Tibial artery (tissue), 4 donors: ENCODE results near the gene NCKAP1.
"Not testable (repeated sequence)": the region's sequence is repeated elsewhere in the genome, so short reads cannot be mapped to it uniquely, and the experiment has no call there.

Experiments used
- DNase-seq, 2 donors: peaks; one replicate each; pipeline ENCODE4 v3.0.0-alpha.2; 2019
- H3K27ac ChIP-seq, 2 donors: fragments of 200-600 bp; sonication (generic) in 1 of 2; 1 replicate in 1 of 2; 2 replicates in 1 of 2; pipeline ENCODE4 v1.5.1; 2018 to 2019; ENCODE audit warnings: mild to moderate bottlenecking in 1 of 2
- H3K27me3 ChIP-seq, 2 donors: fragments of 200-600 bp; sonication (generic) in 1 of 2; one replicate each; pipeline versions ENCODE4 v1.5.1 to v1.6.0; 2016 to 2019
- H3K36me3 ChIP-seq, 3 donors: fragments of 200-600 bp; sonication (generic) in 2 of 3; one replicate each; pipeline ENCODE4 v1.5.1; 2016 to 2019; ENCODE audit warnings: mild to moderate bottlenecking in 2 of 3
- H3K4me1 ChIP-seq, 4 donors: fragments of 200-600 bp; sonication (generic) in 2 of 4; 1 replicate in 3 of 4; 2 replicates in 1 of 4; pipeline ENCODE4 v1.5.1; 2016 to 2019
- H3K4me3 ChIP-seq, 2 donors: fragments of 200-600 bp; sonication (generic) in 1 of 2; 1 replicate in 1 of 2; 2 replicates in 1 of 2; pipeline ENCODE4 v1.5.1; 2018 to 2019; ENCODE audit warnings: mild to moderate bottlenecking in 2 of 2
- H3K9me3 ChIP-seq, 3 donors: fragments of 200-600 bp; sonication (generic) in 1 of 3; one replicate each; pipeline ENCODE4 v1.5.1; 2016 to 2019
- CTCF ChIP-seq, 2 experiments: fragments of 200-600 bp in 1 of 2; fragments of 450-650 bp in 1 of 2; IDR thresholded peaks; one replicate each; pipeline ENCODE4 v1.5.1; 2017 to 2019; ENCODE audit warnings: antibody characterized with exemption in 2 of 2, mild to moderate bottlenecking in 1 of 2, moderate library complexity in 1 of 2
- intact Hi-C: fragments of 100-400 bp; cut with DNase I; formaldehyde crosslinking; loops from one replicate; pipeline ENCODE4 v1.15.0; 2023; ENCODE audit warnings: low total_unique reads

NCKAP1 gene

GRCh38 chr2:182982941-182983340 is 55.3 kb downstream of the NCKAP1 start:
- Histone ChIP-seq H3K4me1 (no peaks in the 10 kb centered on the region), H3K27ac (peak overlapping the region in 1 of 2 donors; percentile 24), H3K36me3 (peaks cover 57 to 59% (median 59%) of the 10 kb centered on the region in 3 donors), H3K4me3 (no peak overlapping the region), H3K9me3 (no peaks in the 10 kb centered on the region), H3K27me3 (no peaks in the 10 kb centered on the region)
- TF ChIP-seq CTCF (IDR thresholded peaks at IDR 0.05), result no peak
- intact Hi-C loops, result loop anchor here (10.0 kb wide), 1 partner anchor 218 kb away; no protein-coding TSS in a partner anchor
- DNase-seq, result no peak

GRCh38 chr2:182981475-182981874 is 56.8 kb downstream of the NCKAP1 start:
- H3K27ac ChIP-seq, H3K9me3 ChIP-seq, H3K4me1 ChIP-seq, H3K27me3 ChIP-seq, DNase-seq, H3K4me3 ChIP-seq: not testable (repeated sequence)
- H3K36me3 ChIP-seq, result peaks cover 55 to 65% (median 63%) of the 10 kb centered on the region in 3 donors
- intact Hi-C loops, result loop anchor here (10.0 kb wide), 1 partner anchor 217 kb away; no protein-coding TSS in a partner anchor

- no peak for TF ChIP-seq CTCF (IDR thresholded peaks at IDR 0.05)
- Histone ChIP-seq H3K9me3 (no peaks in the 10 kb centered on the region), H3K4me3 (no peak overlapping the region), H3K36me3 (peaks cover 59 to 63% (median 59%) of the 10 kb centered on the region in 3 donors), H3K4me1 (peaks cover 0 to 3% (median 0%) of the 10 kb centered on the region in 4 donors), H3K27ac (no peak overlapping the region), H3K27me3 (no peaks in the 10 kb centered on the region)
- DNase-seq, result no peak
- intact Hi-C loops, result loop anchor here (10.0 kb wide), 1 partner anchor 216 kb away; no protein-coding TSS in a partner anchor
Measured at GRCh38 chr2:182980652-182981051, 57.6 kb downstream of the NCKAP1 start.

- intact Hi-C loops, result loop anchor here (10.0 kb wide), 1 partner anchor 215 kb away; no protein-coding TSS in a partner anchor
- Histone ChIP-seq H3K36me3 (peaks cover 54 to 60% (median 54%) of the 10 kb centered on the region in 3 donors), H3K9me3 (no peaks in the 10 kb centered on the region), H3K4me3 (no peak overlapping the region), H3K4me1 (peaks cover 0 to 8% (median 2%) of the 10 kb centered on the region in 4 donors), H3K27me3 (no peaks in the 10 kb centered on the region), H3K27ac (no peak overlapping the region)
- peak; percentile 52 to 62 for TF ChIP-seq CTCF (IDR thresholded peaks at IDR 0.05)
- no peak for DNase-seq
Measured at GRCh38 chr2:182980115-182980514, 58.1 kb downstream of the NCKAP1 start.

- H3K4me1 ChIP-seq, result peaks cover 0 to 26% (median 2%) of the 10 kb centered on the region in 4 donors
- DNase-seq, result no peak
- no peak overlapping the region for H3K27ac ChIP-seq
- TF ChIP-seq CTCF (IDR thresholded peaks at IDR 0.05), result no peak
- no peaks in the 10 kb centered on the region for H3K27me3 ChIP-seq
- no peak overlapping the region for H3K4me3 ChIP-seq
- no peaks in the 10 kb centered on the region for H3K9me3 ChIP-seq
- peaks cover 32 to 44% (median 34%) of the 10 kb centered on the region in 3 donors for H3K36me3 ChIP-seq
- intact Hi-C loops, result loop anchor here (10.0 kb wide), 1 partner anchor 193 kb away; no protein-coding TSS in a partner anchor
Measured at GRCh38 chr2:182977463-182977862, 60.8 kb downstream of the NCKAP1 start.

GRCh38 chr2:182973441-182974352 is 64.6 kb downstream of the NCKAP1 start:
- no peak overlapping the region for H3K4me3 ChIP-seq
- TF ChIP-seq CTCF (IDR thresholded peaks at IDR 0.05), result no peak
- no peak for DNase-seq
- peaks cover 17 to 34% (median 22%) of the 10 kb centered on the region in 3 donors for H3K36me3 ChIP-seq
- intact Hi-C loops, result loop anchor here (10.0 kb wide), 1 partner anchor 189 kb away; no protein-coding TSS in a partner anchor
- H3K27ac ChIP-seq, result no peak overlapping the region
- peaks cover 0 to 26% (median 2%) of the 10 kb centered on the region in 4 donors for H3K4me1 ChIP-seq
- H3K9me3 ChIP-seq, result peaks cover 0 to 3% (median 0%) of the 10 kb centered on the region in 3 donors
- H3K27me3 ChIP-seq, result no peaks in the 10 kb centered on the region
